Measurements from ENCODE around the gene SSBP2.

- no peak for TF ChIP-seq CTCF (IDR thresholded peaks at IDR 0.05)
- no peak for TF ChIP-seq POLR2A (IDR thresholded peaks at IDR 0.05)
- TF ChIP-seq EP300 (IDR thresholded peaks at IDR 0.05) = no peak
These were observed 94.1 kb downstream of the SSBP2 start for GRCh38 chr5:81656783-81657182.
